GM21381 (cell line): ENCODE results near the gene SEPTIN10.

Source experiments
- ATAC-seq: cut with Tn5 transposase; IDR thresholded peaks from one replicate; pipeline ENCODE4 v1.9.1; 2021; ENCODE audit warnings: mild to moderate bottlenecking, moderate library complexity; ENCODE audit not compliant: unreplicated experiment

Gene SEPTIN10

DNA sequence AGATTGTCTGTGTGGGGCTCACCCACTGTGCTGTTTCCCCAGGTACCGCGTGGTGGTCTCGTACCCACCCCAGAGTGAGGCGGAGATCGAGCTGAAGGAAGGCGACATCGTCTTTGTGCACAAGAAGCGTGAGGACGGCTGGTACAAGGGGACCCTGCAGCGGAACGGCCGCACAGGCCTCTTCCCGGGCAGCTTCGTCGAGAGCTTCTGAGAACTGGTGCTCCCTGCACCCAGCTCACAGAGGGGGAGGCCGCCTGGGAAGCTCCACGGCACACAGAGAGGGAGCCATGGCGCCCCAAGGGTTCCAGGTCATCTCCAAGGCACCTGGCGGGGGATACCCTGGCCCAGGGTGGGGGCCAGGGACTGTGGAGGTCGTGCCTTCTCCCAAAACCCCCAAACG is 112.3 kb downstream of the SEPTIN10 start:
- no peak for ATAC-seq

DNA sequence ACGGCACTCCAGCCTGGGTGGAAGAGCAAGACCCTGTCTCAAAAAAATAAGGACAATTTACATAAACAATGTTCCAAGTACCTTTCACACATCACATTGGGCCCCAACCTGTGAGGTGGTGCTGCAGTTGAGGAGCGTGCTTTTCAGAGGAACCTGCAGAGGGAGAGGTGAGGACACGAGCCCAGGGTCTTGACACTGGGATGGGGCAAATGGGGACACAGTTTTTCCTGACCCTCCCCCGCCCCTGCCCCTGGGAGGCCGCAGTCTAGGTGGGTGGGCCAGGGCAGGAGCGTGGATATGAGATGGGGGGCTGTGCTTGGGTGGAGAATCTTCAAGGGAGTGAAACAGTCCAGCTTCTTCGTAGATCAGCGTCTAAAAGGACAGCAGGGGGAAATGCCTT is 112.9 kb downstream of the SEPTIN10 start:
- no peak for ATAC-seq

DNA sequence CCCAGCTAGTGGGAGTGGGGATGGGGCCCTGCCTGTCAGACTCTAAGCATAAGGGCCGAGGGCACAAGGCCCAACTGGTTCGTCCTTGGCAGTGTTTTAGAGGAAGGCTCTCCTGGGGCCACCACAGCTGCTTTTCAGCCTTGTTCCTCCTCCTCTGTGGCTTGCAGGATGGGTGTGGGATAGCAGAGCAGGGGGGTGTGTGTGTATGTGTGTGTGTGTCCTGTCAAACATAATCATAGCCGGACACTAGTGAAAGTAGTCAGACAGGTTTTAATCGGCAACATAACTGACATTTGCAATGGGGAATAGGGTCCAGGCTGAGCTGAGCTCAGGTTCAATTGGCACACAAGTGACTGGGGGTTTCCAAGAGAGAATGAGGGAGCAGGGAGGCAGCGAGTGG is 114.2 kb downstream of the SEPTIN10 start:
- ATAC-seq, result no peak

DNA sequence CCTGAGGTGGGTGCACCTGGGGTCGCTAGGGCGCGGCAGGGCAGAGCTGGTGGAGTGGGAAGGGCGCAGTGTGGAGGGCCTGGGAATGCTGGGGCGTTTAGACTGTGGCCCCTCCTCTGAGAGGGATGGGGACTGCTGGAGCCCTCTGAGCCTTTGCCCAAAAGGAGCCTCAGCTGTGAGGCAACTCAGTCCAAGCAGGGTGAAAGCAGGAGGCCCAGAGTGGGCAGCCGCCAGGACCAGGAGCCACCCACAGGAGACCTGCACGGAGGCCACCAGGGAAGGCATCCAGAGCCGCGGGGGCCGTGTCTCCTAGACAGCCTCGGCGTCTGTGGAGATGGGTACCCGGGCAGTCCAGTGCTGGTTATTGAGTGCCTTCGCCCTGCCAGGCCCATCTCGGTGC is 114.9 kb downstream of the SEPTIN10 start:
- ATAC-seq, result no peak

DNA sequence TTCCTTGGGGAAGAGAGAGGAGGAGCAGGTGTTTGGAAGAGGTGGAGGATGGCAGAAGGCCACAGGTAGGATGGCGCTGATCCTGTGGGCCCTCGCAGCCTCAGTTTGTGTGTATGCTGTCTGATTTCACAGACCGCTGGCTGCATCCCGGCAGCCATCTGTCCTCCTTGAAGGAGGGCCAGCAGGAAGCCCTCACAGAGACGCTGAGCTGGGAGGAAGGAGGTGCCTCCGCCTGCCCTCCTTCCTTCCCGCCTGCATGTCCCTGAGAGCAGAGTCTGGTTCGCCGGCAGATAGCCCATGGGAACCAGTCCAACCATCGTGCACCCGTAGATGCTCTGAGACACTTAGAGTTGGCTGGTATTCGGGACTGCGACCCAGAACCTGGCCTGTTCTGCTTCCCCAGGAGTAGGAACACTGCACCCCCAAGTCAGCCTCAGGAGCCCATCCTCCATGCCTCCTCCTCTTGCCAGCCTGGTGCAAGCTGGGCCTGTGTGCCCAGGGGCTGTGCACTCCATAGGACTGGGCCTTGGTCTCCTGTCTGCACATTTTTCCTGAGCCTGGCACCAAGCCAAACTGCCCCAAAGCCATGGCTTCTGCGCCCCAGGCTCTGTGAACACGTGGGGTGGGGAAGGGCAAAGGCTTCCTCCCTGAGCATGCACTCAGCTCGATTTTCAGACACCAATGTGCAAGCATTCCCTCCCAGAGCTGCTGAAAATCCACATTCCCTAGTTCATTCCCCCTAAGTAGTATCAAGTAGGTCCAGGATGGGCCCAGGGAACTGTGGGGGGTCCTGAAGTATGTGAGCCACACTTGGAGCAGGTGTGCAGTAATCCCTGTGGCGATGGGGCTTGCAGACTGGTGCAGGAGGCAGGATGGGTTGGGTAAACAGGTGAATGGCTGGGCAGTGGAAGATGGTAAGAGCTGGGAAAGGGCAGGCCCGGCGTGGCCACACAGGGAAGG is 115.6 kb downstream of the SEPTIN10 start:
- ATAC-seq, result no peak

DNA sequence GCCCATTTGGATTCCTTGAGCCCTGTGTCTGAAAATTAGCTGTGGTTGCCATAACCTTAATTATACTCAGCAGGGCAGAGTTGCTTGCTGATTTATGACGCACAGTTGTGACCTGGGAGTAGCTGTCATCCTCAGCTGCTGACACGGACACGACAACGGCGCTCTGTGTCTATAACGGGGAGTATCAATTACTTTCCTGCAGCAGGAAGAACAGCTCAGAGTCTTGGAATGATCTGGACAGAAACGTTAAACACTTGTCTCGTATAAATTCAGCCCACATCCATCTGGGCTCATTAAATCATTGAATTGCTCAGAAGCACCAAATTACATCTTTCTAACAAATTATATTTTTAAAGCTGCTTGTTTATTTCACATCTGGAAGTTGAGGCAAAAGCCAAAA is 116.3 kb downstream of the SEPTIN10 start:
- ATAC-seq, result no peak

DNA sequence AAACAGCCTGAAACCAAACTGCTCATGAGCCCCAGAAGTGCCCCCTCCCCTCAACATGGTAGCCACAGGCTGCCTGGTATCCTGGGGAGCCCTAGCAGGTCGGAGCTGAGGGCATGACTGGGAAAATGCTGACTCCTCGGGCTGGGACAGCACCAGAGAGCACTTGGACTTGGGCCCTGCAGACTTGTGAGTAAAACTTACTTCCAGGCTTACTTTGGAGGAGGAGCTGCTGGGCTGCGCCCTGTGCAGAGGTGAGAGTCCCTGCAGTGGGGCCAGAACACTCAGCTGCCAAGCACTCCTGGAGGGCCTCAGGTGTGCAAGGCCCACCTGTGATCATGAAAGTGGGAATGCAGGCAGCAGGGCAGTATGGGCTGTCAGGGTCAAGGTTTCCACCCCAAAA is 119.4 kb downstream of the SEPTIN10 start:
- ATAC-seq, result no peak

DNA sequence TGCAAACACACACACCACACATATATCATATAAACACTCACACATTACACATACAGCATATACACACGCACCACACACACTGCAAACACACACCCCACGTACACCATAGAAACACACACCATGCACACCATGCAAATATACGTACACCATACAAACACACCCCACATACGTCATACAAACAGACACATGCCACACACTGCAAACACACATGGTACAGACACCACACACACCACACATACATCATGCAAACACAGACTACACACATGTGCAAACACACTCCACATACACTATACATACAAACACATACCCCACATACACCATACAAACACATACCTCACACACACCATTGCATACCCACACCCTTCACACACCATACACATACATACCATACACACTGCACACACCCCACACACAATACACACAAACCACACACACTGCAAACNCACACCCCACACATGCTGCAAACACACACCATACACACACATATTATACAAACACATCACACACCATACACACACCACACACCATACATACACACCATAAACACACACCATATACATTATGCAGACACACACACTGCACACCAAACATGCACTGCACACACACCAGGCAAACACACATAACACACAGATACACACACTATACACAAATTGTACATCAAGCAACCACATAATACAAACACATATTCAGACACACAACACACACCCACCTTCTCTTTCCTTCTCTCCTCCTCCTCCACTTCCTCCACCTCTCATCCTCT is 120.4 kb downstream of the SEPTIN10 start:
- no peak for ATAC-seq
